GM23248 (cell line): ENCODE results near the gene CLEC14A.

ENCODE experiments used
- EZH2 ChIP-seq: fragments of 200-600 bp; sonication (generic); IDR thresholded peaks from 2 replicates; pipeline ENCODE4 v1.6.1; 2018; ENCODE audit warnings: antibody characterized with exemption, mild to moderate bottlenecking; ENCODE audit not compliant: insufficient read depth, poor library complexity, severe bottlenecking
- EZH2phosphoT487 ChIP-seq: fragments of 200-600 bp; sonication (generic); IDR thresholded peaks from 2 replicates; pipeline ENCODE4 v1.6.1; 2018; ENCODE audit warnings: antibody characterized with exemption, moderate library complexity, mild to moderate bottlenecking, low read depth; ENCODE audit not compliant: insufficient read depth

- peak; percentile 88; the same call in 1 of the 2 replicates for TF ChIP-seq EZH2phosphoT487
- TF ChIP-seq EZH2, result no peak
Measured at GRCh38 chr14:38290601-38291188, 34.8 kb upstream of the CLEC14A start.
